Smooth muscle cell (in vitro differentiated cells): ENCODE measurements around the gene DCXR. TPM values are rescaled to one million over a fixed set of nuclear protein-coding genes. Genes with fewer than 3 reads are reported as not detected.
A peak's percentile ranks its signal among the peaks of the same experiment; 100 is the strongest.

Source experiments
- DNase-seq: peaks from one replicate; lab custom pipeline; 2025; ENCODE audit not compliant: unreplicated experiment; lab: John Stamatoyannopoulos, UW
- H2AFZ ChIP-seq: fragments of 200-600 bp; sonication (generic); 2 replicates; pipeline ENCODE4 v1.6.0; 2016; ENCODE audit warnings: antibody characterized with exemption, low read depth, mild to moderate bottlenecking
- H3F3A ChIP-seq: fragments of 200-600 bp; sonication (generic); 2 replicates; pipeline ENCODE4 v1.6.0; 2017; ENCODE audit warnings: antibody characterized with exemption, low read depth
- H3K27ac ChIP-seq: fragments of 200-600 bp; sonication (generic); 2 replicates; pipeline ENCODE4 v1.5.1; 2016; ENCODE audit warnings: low read depth, mild to moderate bottlenecking
- H3K27me3 ChIP-seq: fragments of 200-600 bp; sonication (generic); 2 replicates; pipeline ENCODE4 v1.6.1; 2016; ENCODE audit warnings: low read depth, mild to moderate bottlenecking
- H3K36me3 ChIP-seq: fragments of 200-600 bp; sonication (generic); 2 replicates; pipeline ENCODE4 v1.5.1; 2016; ENCODE audit warnings: low read depth
- H3K4me1 ChIP-seq: fragments of 200-600 bp; sonication (generic); 2 replicates; pipeline ENCODE4 v1.5.1; 2016; ENCODE audit warnings: low read depth
- H3K4me2 ChIP-seq: fragments of 200-600 bp; sonication (generic); 2 replicates; pipeline ENCODE4 v1.6.0; 2016; ENCODE audit warnings: mild to moderate bottlenecking
- H3K4me3 ChIP-seq: fragments of 200-600 bp; sonication (generic); 2 replicates; pipeline ENCODE4 v1.5.1; 2016; ENCODE audit warnings: mild to moderate bottlenecking
- H3K79me2 ChIP-seq: fragments of 200-600 bp; sonication (generic); 2 replicates; pipeline ENCODE4 v1.6.0; 2016; ENCODE audit warnings: low read depth, mild to moderate bottlenecking
- H3K9ac ChIP-seq: fragments of 200-600 bp; sonication (generic); 2 replicates; pipeline ENCODE4 v1.6.0; 2016; ENCODE audit warnings: low read depth
- H3K9me3 ChIP-seq: fragments of 200-600 bp; sonication (generic); replicated peaks from 2 replicates; pipeline ENCODE4 v1.5.1; 2016; ENCODE audit warnings: low read depth
- H4K20me1 ChIP-seq: fragments of 200-600 bp; sonication (generic); 2 replicates; pipeline ENCODE4 v1.6.0; 2016; ENCODE audit warnings: low read depth
- WGBS: methylation state at CpG from one replicate; pipeline ENCODE4 v1.1.7; 2016; ENCODE audit warnings: low lambda C conversion rate; 5-methylcytosine and 5-hydroxymethylcytosine counted together
- polyA plus RNA-seq: library from polyadenylated mRNA; unstranded; fragments of >200 nt; fragmentation: Nextera tagmentation; extraction: Ambion mirVana; gene quantifications from 2 replicates; pipeline ENCODE4 v1.2.1, GENCODE V29; 2016
- total RNA-seq: library from RNA; depleted of rRNA; stranded (reverse); fragments of >200 nt; gene quantifications from 2 replicates; pipeline ENCODE4 v1.2.3, GENCODE V29; 2014
- TF ChIP-seq, protein P1 (sequence below): fragments of 200-600 bp; sonication (generic); IDR thresholded peaks from 2 replicates; pipeline ENCODE4 v1.5.1; 2017; ENCODE audit warnings: borderline replicate concordance, mild to moderate bottlenecking, antibody characterized with exemption; ENCODE audit not compliant: insufficient read depth, poor library complexity, severe bottlenecking

Gene DCXR
- total and polyA plus RNA-seq, 2 experiments from 2014 or later, result 34.9 to 89.4 TPM

GRCh38 chr17:82053130-82053529 is 15.6 kb upstream of the DCXR start:
- no peak for DNase-seq
- Histone ChIP-seq H3K36me3 (no peaks in the 10 kb centered on the region), H3K4me1 (peaks cover 16% of the 10 kb centered on the region), H2AFZ (no peak overlapping the region), H3K9me3 (no peaks in the 10 kb centered on the region), H3K9ac (no peak overlapping the region), H3K4me3 (peak overlapping the region; percentile 55), H3K4me2 (peak overlapping the region; percentile 91), H3K79me2 (peaks cover 23% of the 10 kb centered on the region), H3K27ac (no peak overlapping the region), H3F3A (no peaks in the 10 kb centered on the region), H4K20me1 (peaks cover 7% of the 10 kb centered on the region), H3K27me3 (no peaks in the 10 kb centered on the region)
- TF ChIP-seq, protein P1, sequence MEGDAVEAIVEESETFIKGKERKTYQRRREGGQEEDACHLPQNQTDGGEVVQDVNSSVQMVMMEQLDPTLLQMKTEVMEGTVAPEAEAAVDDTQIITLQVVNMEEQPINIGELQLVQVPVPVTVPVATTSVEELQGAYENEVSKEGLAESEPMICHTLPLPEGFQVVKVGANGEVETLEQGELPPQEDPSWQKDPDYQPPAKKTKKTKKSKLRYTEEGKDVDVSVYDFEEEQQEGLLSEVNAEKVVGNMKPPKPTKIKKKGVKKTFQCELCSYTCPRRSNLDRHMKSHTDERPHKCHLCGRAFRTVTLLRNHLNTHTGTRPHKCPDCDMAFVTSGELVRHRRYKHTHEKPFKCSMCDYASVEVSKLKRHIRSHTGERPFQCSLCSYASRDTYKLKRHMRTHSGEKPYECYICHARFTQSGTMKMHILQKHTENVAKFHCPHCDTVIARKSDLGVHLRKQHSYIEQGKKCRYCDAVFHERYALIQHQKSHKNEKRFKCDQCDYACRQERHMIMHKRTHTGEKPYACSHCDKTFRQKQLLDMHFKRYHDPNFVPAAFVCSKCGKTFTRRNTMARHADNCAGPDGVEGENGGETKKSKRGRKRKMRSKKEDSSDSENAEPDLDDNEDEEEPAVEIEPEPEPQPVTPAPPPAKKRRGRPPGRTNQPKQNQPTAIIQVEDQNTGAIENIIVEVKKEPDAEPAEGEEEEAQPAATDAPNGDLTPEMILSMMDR, result no peak
- WGBS, result 94% methylated on average over 18 of the region's 19 CpGs

DNA sequence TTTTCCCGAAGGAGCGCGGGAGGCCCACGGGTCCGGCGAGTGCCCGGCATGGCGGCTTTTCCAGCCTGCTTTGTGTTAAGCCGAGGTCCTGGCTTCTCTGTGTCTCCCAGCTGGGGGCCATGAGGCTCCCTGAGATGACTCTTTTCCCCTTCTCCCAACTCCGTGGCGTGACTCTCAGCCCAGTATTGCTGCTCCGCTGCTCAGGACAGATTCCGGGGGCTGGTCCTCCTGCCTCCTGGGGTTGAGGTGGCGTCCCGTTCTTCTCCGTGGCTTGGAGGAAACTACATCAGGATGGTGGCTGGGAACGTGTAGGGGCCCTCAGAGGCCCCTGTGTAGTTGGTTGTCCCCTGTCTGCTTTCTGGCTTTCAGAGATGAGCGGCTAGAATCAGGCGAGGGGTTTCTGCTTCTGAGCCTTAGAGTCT is 15.2 kb upstream of the DCXR start:
- Histone ChIP-seq H3K9ac (peak overlapping the region; percentile 65), H3K79me2 (peaks cover 23% of the 10 kb centered on the region), H3K36me3 (no peaks in the 10 kb centered on the region), H3K27me3 (no peaks in the 10 kb centered on the region), H3K27ac (no peak overlapping the region), H4K20me1 (peaks cover 7% of the 10 kb centered on the region), H3F3A (no peaks in the 10 kb centered on the region), H3K9me3 (no peaks in the 10 kb centered on the region), H2AFZ (no peak overlapping the region), H3K4me3 (peak overlapping the region; percentile 55), H3K4me2 (peak overlapping the region; percentile 91), H3K4me1 (peaks cover 16% of the 10 kb centered on the region)
- TF ChIP-seq, protein P1, result no peak
- no peak for DNase-seq
- 45% methylated on average over 11 of the region's 19 CpGs for WGBS

DNA sequence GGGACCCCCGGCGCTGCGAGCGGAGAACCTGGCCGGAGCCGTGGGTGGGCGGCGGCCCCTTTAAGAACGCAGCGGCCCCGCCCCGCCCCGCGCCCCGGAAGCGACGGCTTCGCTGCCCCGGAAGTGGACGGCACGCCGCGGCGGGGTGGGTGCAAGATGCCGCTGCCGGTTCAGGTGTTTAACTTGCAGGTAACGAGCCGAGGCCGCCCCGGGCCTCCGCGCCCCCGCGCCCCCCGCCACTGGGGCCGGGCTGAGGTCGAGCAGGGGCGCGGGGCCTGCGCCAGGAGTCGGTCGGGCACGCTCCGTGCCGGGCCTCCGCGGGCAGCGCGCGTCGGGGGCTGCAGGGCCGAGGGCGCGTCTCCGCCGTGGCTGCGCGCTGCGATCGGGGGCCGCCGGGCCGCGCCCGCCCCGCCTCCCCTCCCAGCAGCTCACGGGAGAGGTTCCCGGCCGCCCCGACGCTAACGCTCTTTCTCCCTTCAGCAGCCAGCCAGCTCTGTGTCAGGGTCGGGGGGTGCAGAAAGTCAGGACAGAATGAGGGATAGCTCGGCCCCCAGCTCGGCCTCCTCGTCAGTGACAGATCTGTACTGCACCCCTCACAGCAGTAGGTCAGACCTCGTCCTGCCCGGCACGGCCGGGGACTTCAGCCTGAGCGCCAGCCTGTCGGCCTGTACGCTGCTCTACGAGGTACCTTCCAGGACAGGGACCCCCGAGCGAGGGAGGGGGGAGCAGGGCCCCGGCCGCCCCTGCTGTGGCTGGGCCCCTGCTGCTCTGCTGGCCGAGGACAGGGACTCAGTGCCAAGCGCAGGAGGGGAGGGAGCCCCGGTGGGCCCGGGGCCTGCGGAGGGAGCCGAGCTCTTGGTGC is 14.5 kb upstream of the DCXR start, which contains the start of the genes GPS1 and RFNG:
GPS1 (plus strand) TSS at position 123 of the 862 bp plus-strand sequence; CDS start at position 157, 34 bp downstream.
RFNG (minus strand) TSS at position 36 of the 862 bp plus-strand sequence. CDS start 45 bp downstream, outside the sequence.
- TF ChIP-seq, protein P1, result no peak
- Histone ChIP-seq H4K20me1 (peaks cover 7% of the 10 kb centered on the region), H3K4me2 (peak within 1 kb of the TSS; percentile 91), H3F3A (no peaks in the 10 kb centered on the region), H3K27me3 (no peaks in the 10 kb centered on the region), H3K9me3 (no peaks in the 10 kb centered on the region), H3K27ac (no peak within 1 kb of the TSS), H3K4me1 (peaks cover 16% of the 10 kb centered on the region), H2AFZ (peak within 1 kb of the TSS; percentile 19), H3K36me3 (no peaks in the 10 kb centered on the region), H3K79me2 (peaks cover 23% of the 10 kb centered on the region), H3K4me3 (peak within 1 kb of the TSS; percentile 55), H3K9ac (peak within 1 kb of the TSS; percentile 68)
- WGBS, result 2% methylated on average over 60 of the region's 94 CpGs
- no peak for DNase-seq
